ENCODE data around the gene KLK11. TPM values are rescaled to one million over a fixed set of nuclear protein-coding genes. Genes with fewer than 3 reads are reported as not detected.

The KLK11 gene
- total RNA-seq, 1 experiment from 2014 or later, result not detected

DNA sequence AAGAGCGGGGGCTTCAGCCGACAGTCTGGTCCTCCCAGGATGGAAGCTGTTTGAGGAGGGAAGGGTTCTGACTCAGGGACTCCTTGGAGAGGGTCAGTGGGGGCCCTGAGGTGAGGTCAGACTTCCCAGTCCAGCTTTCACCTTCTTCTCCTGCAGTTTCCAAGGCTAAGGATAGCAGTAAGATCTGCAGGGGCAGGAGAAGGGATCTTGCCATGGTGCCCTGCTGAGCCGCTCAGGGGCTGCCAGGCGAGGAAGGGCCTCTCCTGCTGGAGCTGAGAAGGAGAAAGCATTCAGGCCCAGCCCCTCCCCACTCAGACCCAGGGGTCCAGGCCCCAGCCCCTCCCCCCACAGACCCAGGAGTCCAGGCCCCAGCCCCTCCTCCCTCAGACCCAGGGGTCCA is 44.2 kb downstream of the KLK11 start:
- Histone ChIP-seq H3K9me3 (ENCODE audit: control insufficient read depth, insufficient read depth, low read depth, low read length) (no peaks in the 10 kb centered on the region), H3K4me1 (ENCODE audit: control insufficient read depth, insufficient read depth, low read length) (no peaks in the 10 kb centered on the region), H3K4me3 (ENCODE audit: low read depth in 2 of 2, low read length in 2 of 2) (no peak overlapping the region), H3K27ac (ENCODE audit: low read length) (no peak overlapping the region), H3K27me3 (ENCODE audit: control insufficient read depth, insufficient read depth, low read length) (peaks cover 4% of the 10 kb centered on the region), H3K36me3 (ENCODE audit: control insufficient read depth, insufficient read depth, low read length) (no peaks in the 10 kb centered on the region)
- no TSS peak for BruUV-seq (replicated peaks)
- ATAC-seq, result peak; percentile 62; the same call in 1 of the 2 replicates
- TF ChIP-seq POLR2AphosphoS5 (IDR thresholded peaks at IDR 0.05; ENCODE audit: low read depth, low read length) (no peak), CTCF (IDR thresholded peaks at IDR 0.05) (no peak), TCF7L2 (IDR thresholded peaks at IDR 0.05; ENCODE audit: low read depth, low read length) (no peak), SIN3A (IDR thresholded peaks at IDR 0.05; ENCODE audit: borderline replicate concordance, insufficient read depth, low read depth, low read length) (no peak)
- TF ChIP-seq, protein P1, sequence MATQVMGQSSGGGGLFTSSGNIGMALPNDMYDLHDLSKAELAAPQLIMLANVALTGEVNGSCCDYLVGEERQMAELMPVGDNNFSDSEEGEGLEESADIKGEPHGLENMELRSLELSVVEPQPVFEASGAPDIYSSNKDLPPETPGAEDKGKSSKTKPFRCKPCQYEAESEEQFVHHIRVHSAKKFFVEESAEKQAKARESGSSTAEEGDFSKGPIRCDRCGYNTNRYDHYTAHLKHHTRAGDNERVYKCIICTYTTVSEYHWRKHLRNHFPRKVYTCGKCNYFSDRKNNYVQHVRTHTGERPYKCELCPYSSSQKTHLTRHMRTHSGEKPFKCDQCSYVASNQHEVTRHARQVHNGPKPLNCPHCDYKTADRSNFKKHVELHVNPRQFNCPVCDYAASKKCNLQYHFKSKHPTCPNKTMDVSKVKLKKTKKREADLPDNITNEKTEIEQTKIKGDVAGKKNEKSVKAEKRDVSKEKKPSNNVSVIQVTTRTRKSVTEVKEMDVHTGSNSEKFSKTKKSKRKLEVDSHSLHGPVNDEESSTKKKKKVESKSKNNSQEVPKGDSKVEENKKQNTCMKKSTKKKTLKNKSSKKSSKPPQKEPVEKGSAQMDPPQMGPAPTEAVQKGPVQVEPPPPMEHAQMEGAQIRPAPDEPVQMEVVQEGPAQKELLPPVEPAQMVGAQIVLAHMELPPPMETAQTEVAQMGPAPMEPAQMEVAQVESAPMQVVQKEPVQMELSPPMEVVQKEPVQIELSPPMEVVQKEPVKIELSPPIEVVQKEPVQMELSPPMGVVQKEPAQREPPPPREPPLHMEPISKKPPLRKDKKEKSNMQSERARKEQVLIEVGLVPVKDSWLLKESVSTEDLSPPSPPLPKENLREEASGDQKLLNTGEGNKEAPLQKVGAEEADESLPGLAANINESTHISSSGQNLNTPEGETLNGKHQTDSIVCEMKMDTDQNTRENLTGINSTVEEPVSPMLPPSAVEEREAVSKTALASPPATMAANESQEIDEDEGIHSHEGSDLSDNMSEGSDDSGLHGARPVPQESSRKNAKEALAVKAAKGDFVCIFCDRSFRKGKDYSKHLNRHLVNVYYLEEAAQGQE (IDR thresholded peaks at IDR 0.05; ENCODE audit: insufficient read depth in 1 of 2, low read depth in 2 of 2, low read length in 1 of 2), result no peak
- in situ Hi-C loops (cut with HindIII; ENCODE audit: low pct_unique_long_range_greater_than_20kb, low sequenced_read_pairs) (no loop called here), intact Hi-C loops (cut with micrococcal nuclease; ENCODE audit: unreplicated experiment) (no loop called here)
- ChIA-PET POLR2A (interaction anchor here (0.6 kb wide), 1 partner anchor 352 kb away, joined by 3 read pairs; no protein-coding TSS in a partner anchor), CTCF (no interaction called here)
- no peak for DNase-seq (ENCODE audit: low read depth, low spot score)

- TF ChIP-seq TCF7L2 (IDR thresholded peaks at IDR 0.05; ENCODE audit: low read depth, low read length) (no peak), SIN3A (IDR thresholded peaks at IDR 0.05; ENCODE audit: borderline replicate concordance, insufficient read depth, low read depth, low read length) (no peak), POLR2AphosphoS5 (IDR thresholded peaks at IDR 0.05; ENCODE audit: low read depth, low read length) (no peak), CTCF (IDR thresholded peaks at IDR 0.05) (no peak)
- TF ChIP-seq, protein P1 (IDR thresholded peaks at IDR 0.05; ENCODE audit: insufficient read depth in 1 of 2, low read depth in 2 of 2, low read length in 1 of 2), result no peak
- H3K4me3 ChIP-seq (ENCODE audit: low read depth in 2 of 2, low read length in 2 of 2), result no peak overlapping the region
- H3K9me3 ChIP-seq (ENCODE audit: control insufficient read depth, insufficient read depth, low read depth, low read length), result no peaks in the 10 kb centered on the region
- DNase-seq (ENCODE audit: low read depth, low spot score), result no peak
- H3K27me3 ChIP-seq (ENCODE audit: control insufficient read depth, insufficient read depth, low read length), result peaks cover 2% of the 10 kb centered on the region
- H3K4me1 ChIP-seq (ENCODE audit: control insufficient read depth, insufficient read depth, low read length), result no peaks in the 10 kb centered on the region
- BruUV-seq (replicated peaks), result no TSS peak
- no peaks in the 10 kb centered on the region for H3K36me3 ChIP-seq (ENCODE audit: control insufficient read depth, insufficient read depth, low read length)
- in situ Hi-C loops (cut with HindIII; ENCODE audit: low pct_unique_long_range_greater_than_20kb, low sequenced_read_pairs), result no loop called here
- ChIA-PET CTCF (no interaction called here), POLR2A (interaction anchor here (0.6 kb wide), 1 partner anchor 351 kb away, joined by 3 read pairs; no protein-coding TSS in a partner anchor)
- H3K27ac ChIP-seq (ENCODE audit: low read length), result no peak overlapping the region
- intact Hi-C loops (cut with micrococcal nuclease; ENCODE audit: unreplicated experiment), result no loop called here
- ATAC-seq, result peak; percentile 66
These were observed 44.7 kb downstream of the KLK11 start for GRCh38 chr19:50981587-50982146.

Data from Panc1 (cell line).